Measurements from ENCODE around the gene STAU1.
"Not testable (repeated sequence)": the region's sequence is repeated elsewhere in the genome, so short reads cannot be mapped to it uniquely, and the experiment has no call there.

The STAU1 gene

GRCh38 chr20:49118307-49118706, 69.8 kb downstream of the STAU1 start:
- DNase-seq (ENCODE audit: low spot score) = no peak

- DNase-seq (ENCODE audit: low spot score) = no peak
These were observed 72.6 kb downstream of the STAU1 start for GRCh38 chr20:49115564-49115963.

- DNase-seq (ENCODE audit: low spot score) = no peak
These were observed 75.4 kb downstream of the STAU1 start for GRCh38 chr20:49112596-49113274.

- no peak for DNase-seq (ENCODE audit: low spot score)
These were observed 77.1 kb downstream of the STAU1 start for GRCh38 chr20:49110767-49111694.

GRCh38 chr20:49106328-49106727, 81.8 kb downstream of the STAU1 start:
- DNase-seq (ENCODE audit: low spot score) = no peak

- not testable (repeated sequence) for DNase-seq (ENCODE audit: low spot score)
These were observed 83.1 kb downstream of the STAU1 start for GRCh38 chr20:49104979-49105547.

GRCh38 chr20:49104365-49104648, 83.8 kb downstream of the STAU1 start:
- DNase-seq (ENCODE audit: low spot score) = no peak

- DNase-seq (ENCODE audit: low spot score) = no peak
These were observed 84.3 kb downstream of the STAU1 start for GRCh38 chr20:49103647-49104364.

GRCh38 chr20:49103019-49103418, 85.1 kb downstream of the STAU1 start:
- no peak for DNase-seq (ENCODE audit: low spot score)

GRCh38 chr20:49100972-49101371, 87.2 kb downstream of the STAU1 start:
- peak; percentile 4 for DNase-seq (ENCODE audit: low spot score)

- not testable (repeated sequence) for DNase-seq (ENCODE audit: low spot score)
These were observed 87.8 kb downstream of the STAU1 start for GRCh38 chr20:49100292-49100691.

GRCh38 chr20:49099011-49099410, 89.1 kb downstream of the STAU1 start:
- no peak for DNase-seq (ENCODE audit: low spot score)

- no peak for DNase-seq (ENCODE audit: low spot score)
These were observed 90.0 kb downstream of the STAU1 start for GRCh38 chr20:49098136-49098535.

GRCh38 chr20:49097159-49097558, 91.0 kb downstream of the STAU1 start:
- no peak for DNase-seq (ENCODE audit: low spot score)

- DNase-seq (ENCODE audit: low spot score) = no peak
These were observed 91.9 kb downstream of the STAU1 start for GRCh38 chr20:49096203-49096730.

GRCh38 chr20:49091762-49092161, 96.4 kb downstream of the STAU1 start:
- no peak for DNase-seq (ENCODE audit: low spot score)

- no peak for DNase-seq (ENCODE audit: low spot score)
These were observed 97.0 kb downstream of the STAU1 start for GRCh38 chr20:49091104-49091503.

GRCh38 chr20:49082295-49082694, 105.8 kb downstream of the STAU1 start:
- DNase-seq (ENCODE audit: low spot score) = not testable (repeated sequence)

GRCh38 chr20:49078310-49078709, 109.8 kb downstream of the STAU1 start:
- no peak for DNase-seq (ENCODE audit: low spot score)

- DNase-seq (ENCODE audit: low spot score) = no peak
These were observed 113.6 kb downstream of the STAU1 start for GRCh38 chr20:49074521-49074920.

All from CD4-positive, alpha-beta T cell treated with Interleukin-15 for 4 hours (primary cell).